HG02970 (cell line): ENCODE data around the gene TDRD12.
"Not testable (repeated sequence)": the region's sequence is repeated elsewhere in the genome, so short reads cannot be mapped to it uniquely, and the experiment has no call there.

Experiments used
- ATAC-seq: cut with Tn5 transposase; IDR thresholded peaks from one replicate; pipeline ENCODE4 v1.9.1; 2021; ENCODE audit warnings: mild to moderate bottlenecking, moderate library complexity, moderate number of reproducible peaks; ENCODE audit not compliant: unreplicated experiment, low FRiP score

TDRD12 gene

GRCh38 chr19:32693151-32694108, 26.1 kb upstream of the TDRD12 start:
- not testable (repeated sequence) for ATAC-seq

GRCh38 chr19:32694316-32694715, 25.3 kb upstream of the TDRD12 start:
- ATAC-seq = not testable (repeated sequence)

GRCh38 chr19:32694851-32695250, 24.7 kb upstream of the TDRD12 start:
- not testable (repeated sequence) for ATAC-seq

GRCh38 chr19:32695506-32695905, 24.1 kb upstream of the TDRD12 start:
- not testable (repeated sequence) for ATAC-seq

- not testable (repeated sequence) for ATAC-seq
These were observed 22.8 kb upstream of the TDRD12 start for GRCh38 chr19:32696771-32697170.

- not testable (repeated sequence) for ATAC-seq
These were observed 19.4 kb upstream of the TDRD12 start for GRCh38 chr19:32700129-32700528.

- no peak for ATAC-seq
These were observed 17.6 kb upstream of the TDRD12 start for GRCh38 chr19:32702010-32702409.

- ATAC-seq = not testable (repeated sequence)
These were observed 15.6 kb upstream of the TDRD12 start for GRCh38 chr19:32704006-32704405.

GRCh38 chr19:32708457-32708856, 11.1 kb upstream of the TDRD12 start:
- ATAC-seq = no peak

GRCh38 chr19:32709032-32709431, 10.5 kb upstream of the TDRD12 start:
- ATAC-seq = no peak

- ATAC-seq = no peak
These were observed 7.8 kb upstream of the TDRD12 start for GRCh38 chr19:32711747-32712146.

- ATAC-seq = not testable (repeated sequence)
These were observed 3.4 kb upstream of the TDRD12 start for GRCh38 chr19:32716203-32716602.

- ATAC-seq = no peak
These were observed 2.1 kb upstream of the TDRD12 start for GRCh38 chr19:32717496-32717895.

- no peak for ATAC-seq
These were observed 1.3 kb upstream of the TDRD12 start for GRCh38 chr19:32718286-32718685.

- no peak for ATAC-seq
These were observed 809 bp downstream of the TDRD12 start for GRCh38 chr19:32720216-32720935.

- no peak for ATAC-seq
These were observed 1.3 kb downstream of the TDRD12 start for GRCh38 chr19:32720936-32721250.

GRCh38 chr19:32735936-32736335, 16.4 kb downstream of the TDRD12 start:
- ATAC-seq = no peak

- no peak for ATAC-seq
These were observed 23.5 kb downstream of the TDRD12 start for GRCh38 chr19:32743021-32743420.

- ATAC-seq = no peak
These were observed 23.9 kb downstream of the TDRD12 start for GRCh38 chr19:32743447-32743846.

- ATAC-seq = no peak
These were observed 25.2 kb downstream of the TDRD12 start for GRCh38 chr19:32744555-32745325.
